ENCODE data around the gene PDHA2.

DNA sequence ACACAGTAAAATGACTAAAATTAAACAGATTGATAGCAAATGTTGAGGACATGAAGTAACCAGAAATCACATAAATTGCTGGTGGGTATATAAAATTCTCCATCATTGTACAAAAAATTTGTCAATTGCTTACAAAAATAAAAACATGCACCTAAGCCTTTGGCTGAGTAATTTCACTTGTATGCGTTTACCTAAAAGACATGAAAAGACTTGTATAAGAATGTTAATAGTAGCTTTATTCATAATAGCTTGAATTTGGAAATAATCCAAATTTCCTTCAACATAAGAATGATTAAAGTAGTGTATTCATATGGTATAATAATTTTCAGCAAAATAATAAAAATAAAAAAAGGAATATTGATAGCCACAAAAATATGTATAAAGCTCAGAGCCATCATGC, 37.7 kb downstream of the PDHA2 start:
- TF ChIP-seq, protein P1, sequence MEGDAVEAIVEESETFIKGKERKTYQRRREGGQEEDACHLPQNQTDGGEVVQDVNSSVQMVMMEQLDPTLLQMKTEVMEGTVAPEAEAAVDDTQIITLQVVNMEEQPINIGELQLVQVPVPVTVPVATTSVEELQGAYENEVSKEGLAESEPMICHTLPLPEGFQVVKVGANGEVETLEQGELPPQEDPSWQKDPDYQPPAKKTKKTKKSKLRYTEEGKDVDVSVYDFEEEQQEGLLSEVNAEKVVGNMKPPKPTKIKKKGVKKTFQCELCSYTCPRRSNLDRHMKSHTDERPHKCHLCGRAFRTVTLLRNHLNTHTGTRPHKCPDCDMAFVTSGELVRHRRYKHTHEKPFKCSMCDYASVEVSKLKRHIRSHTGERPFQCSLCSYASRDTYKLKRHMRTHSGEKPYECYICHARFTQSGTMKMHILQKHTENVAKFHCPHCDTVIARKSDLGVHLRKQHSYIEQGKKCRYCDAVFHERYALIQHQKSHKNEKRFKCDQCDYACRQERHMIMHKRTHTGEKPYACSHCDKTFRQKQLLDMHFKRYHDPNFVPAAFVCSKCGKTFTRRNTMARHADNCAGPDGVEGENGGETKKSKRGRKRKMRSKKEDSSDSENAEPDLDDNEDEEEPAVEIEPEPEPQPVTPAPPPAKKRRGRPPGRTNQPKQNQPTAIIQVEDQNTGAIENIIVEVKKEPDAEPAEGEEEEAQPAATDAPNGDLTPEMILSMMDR (conservative IDR thresholded peaks at IDR 0.05; ENCODE audit: low read depth, low read length) = no peak
- TF ChIP-seq EZH2 (IDR thresholded peaks at IDR 0.05; ENCODE audit: borderline replicate concordance, low read depth, low read length, poor library complexity, severe bottlenecking) = no peak

All from A673 (cell line).